Endodermal cell (in vitro differentiated cells): ENCODE measurements around the gene FHAD1. TPM values are rescaled to one million over a fixed set of nuclear protein-coding genes. Genes with fewer than 3 reads are reported as not detected.

ENCODE experiments used
- DNase-seq: peaks from one replicate; pipeline ENCODE4 v3.0.0-alpha.2; 2017
- H3K27ac ChIP-seq: 2 replicates; pipeline ENCODE4 v1.5.1; 2013; ENCODE audit warnings: mild to moderate bottlenecking, low read depth, low read length, moderate library complexity
- H3K27me3 ChIP-seq: 2 replicates; pipeline ENCODE4 v1.6.1; 2013; ENCODE audit warnings: mild to moderate bottlenecking, low read length, moderate library complexity; ENCODE audit not compliant: insufficient read depth, control insufficient read depth, poor library complexity, severe bottlenecking
- H3K36me3 ChIP-seq: 2 replicates; pipeline ENCODE4 v1.7.0; 2013; ENCODE audit warnings: mild to moderate bottlenecking, low read length, moderate library complexity; ENCODE audit not compliant: control insufficient read depth, insufficient read depth
- H3K4me1 ChIP-seq: one replicate; pipeline ENCODE4 v1.7.0; 2013; ENCODE audit warnings: low read length; ENCODE audit not compliant: control insufficient read depth, insufficient read depth
- H3K4me3 ChIP-seq: 2 replicates; pipeline ENCODE4 v1.5.1; 2013; ENCODE audit warnings: mild to moderate bottlenecking, low read length, moderate library complexity
- H3K9ac ChIP-seq: 2 replicates; pipeline ENCODE4 v1.6.1; 2013; ENCODE audit warnings: mild to moderate bottlenecking, low read length, moderate library complexity; ENCODE audit not compliant: poor library complexity, severe bottlenecking; ENCODE audit errors: extremely low read depth
- H3K9me3 ChIP-seq: 2 replicates; pipeline ENCODE4 v1.6.1; 2013; ENCODE audit warnings: mild to moderate bottlenecking, low read length, moderate library complexity; ENCODE audit not compliant: control insufficient read depth
- H3K27ac Mint-ChIP-seq: 2 replicates; pipeline ENCODE4 v1.8.0; 2020; ENCODE audit warnings: mixed read lengths
- H3K27me3 Mint-ChIP-seq: 2 replicates; pipeline ENCODE4 v1.8.0; 2021; ENCODE audit warnings: mild to moderate bottlenecking, mixed read lengths; ENCODE audit not compliant: insufficient read depth
- H3K36me3 Mint-ChIP-seq: 2 replicates; pipeline ENCODE4 v1.8.0; 2020; ENCODE audit warnings: low read depth, mixed read lengths
- H3K4me1 Mint-ChIP-seq: 2 replicates; pipeline ENCODE4 v1.8.0; 2020; ENCODE audit warnings: mixed read lengths
- H3K4me3 Mint-ChIP-seq: 2 replicates; pipeline ENCODE4 v1.8.0; 2020; ENCODE audit warnings: mild to moderate bottlenecking, moderate library complexity, mixed read lengths
- H3K9me3 Mint-ChIP-seq: 2 replicates; pipeline ENCODE4 v1.8.0; 2020; ENCODE audit warnings: mild to moderate bottlenecking, mixed read lengths
- WGBS, 2 experiments: methylation state at CpG; one replicate each; pipeline versions ENCODE4 v1.1.5 to v1.1.7; 2013; ENCODE audit warnings: missing lambda C conversion rate in 2 of 2, mixed read lengths in 1 of 2; ENCODE audit not compliant: insufficient coverage in 1 of 2, insufficient read length in 1 of 2; 5-methylcytosine and 5-hydroxymethylcytosine counted together
- total RNA-seq, 2 donors: library from RNA; stranded (reverse); fragmentation: NEBNext Ultra II Directional in 1 of 2; extraction: Animal tissue kit (Norgen Biotek cat#: 25700) in 1 of 2; gene quantifications; 2 replicates in 1 of 2; 3 replicates in 1 of 2; pipeline ENCODE4 v1.2.1, GENCODE V29; 2021
- TF ChIP-seq, protein P1 (sequence below): fragments of 200-600 bp; sonication (generic); conservative IDR thresholded peaks from 2 replicates; pipeline ENCODE4 v1.5.0; 2021; ENCODE audit warnings: antibody characterized with exemption, mild to moderate bottlenecking

Gene FHAD1
- total RNA-seq, 2 donors from 2014 or later, result 2.9 to 3.6 TPM

DNA sequence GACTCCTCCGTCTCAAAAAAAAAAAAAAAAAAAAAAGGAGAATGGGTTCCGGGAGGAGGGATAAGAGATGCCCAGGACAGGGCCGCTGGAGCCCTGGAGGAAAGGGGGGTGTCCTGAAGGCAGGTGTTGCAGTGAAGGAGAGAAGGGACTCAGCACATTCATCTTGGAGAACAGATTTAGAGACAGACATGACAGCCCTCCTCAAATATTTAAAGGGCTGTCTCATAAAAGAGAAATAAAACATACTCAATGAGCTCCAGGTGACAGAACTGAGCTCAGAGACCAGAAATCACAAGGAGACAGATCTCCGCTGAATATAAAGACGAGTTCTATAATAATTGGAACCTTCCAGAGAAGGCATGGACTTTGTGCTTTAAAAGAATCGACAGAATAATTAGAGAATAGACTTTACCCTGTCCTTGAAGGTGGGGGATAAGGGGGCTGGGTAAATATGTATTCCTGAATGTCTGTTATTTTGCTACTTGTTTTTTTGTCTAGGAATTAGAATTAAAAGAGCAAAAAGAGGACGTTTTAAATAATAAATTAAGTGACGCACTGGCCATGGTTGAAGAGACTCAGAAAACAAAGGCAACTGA, 110.7 kb downstream of the FHAD1 start:
- TF ChIP-seq, protein P1, sequence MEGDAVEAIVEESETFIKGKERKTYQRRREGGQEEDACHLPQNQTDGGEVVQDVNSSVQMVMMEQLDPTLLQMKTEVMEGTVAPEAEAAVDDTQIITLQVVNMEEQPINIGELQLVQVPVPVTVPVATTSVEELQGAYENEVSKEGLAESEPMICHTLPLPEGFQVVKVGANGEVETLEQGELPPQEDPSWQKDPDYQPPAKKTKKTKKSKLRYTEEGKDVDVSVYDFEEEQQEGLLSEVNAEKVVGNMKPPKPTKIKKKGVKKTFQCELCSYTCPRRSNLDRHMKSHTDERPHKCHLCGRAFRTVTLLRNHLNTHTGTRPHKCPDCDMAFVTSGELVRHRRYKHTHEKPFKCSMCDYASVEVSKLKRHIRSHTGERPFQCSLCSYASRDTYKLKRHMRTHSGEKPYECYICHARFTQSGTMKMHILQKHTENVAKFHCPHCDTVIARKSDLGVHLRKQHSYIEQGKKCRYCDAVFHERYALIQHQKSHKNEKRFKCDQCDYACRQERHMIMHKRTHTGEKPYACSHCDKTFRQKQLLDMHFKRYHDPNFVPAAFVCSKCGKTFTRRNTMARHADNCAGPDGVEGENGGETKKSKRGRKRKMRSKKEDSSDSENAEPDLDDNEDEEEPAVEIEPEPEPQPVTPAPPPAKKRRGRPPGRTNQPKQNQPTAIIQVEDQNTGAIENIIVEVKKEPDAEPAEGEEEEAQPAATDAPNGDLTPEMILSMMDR, result no peak
- no peak overlapping the region for H3K4me3 Mint-ChIP-seq
- Histone ChIP-seq H3K27me3 (no peaks in the 10 kb centered on the region), H3K36me3 (no peaks in the 10 kb centered on the region), H3K9ac (no peak overlapping the region), H3K9me3 (no peaks in the 10 kb centered on the region), H3K4me1 (no peaks in the 10 kb centered on the region), H3K4me3 (no peak overlapping the region), H3K27ac (no peak overlapping the region)
- H3K4me1 Mint-ChIP-seq, result no peaks in the 10 kb centered on the region
- H3K27ac Mint-ChIP-seq, result no peak overlapping the region
- no peak for DNase-seq
- H3K9me3 Mint-ChIP-seq, result no peaks in the 10 kb centered on the region
- 92 to 96% methylated on average over 5 to 8 of the region's 8 CpGs for WGBS, 2 experiments
- peaks cover 7% of the 10 kb centered on the region for H3K27me3 Mint-ChIP-seq
- no peaks in the 10 kb centered on the region for H3K36me3 Mint-ChIP-seq

DNA sequence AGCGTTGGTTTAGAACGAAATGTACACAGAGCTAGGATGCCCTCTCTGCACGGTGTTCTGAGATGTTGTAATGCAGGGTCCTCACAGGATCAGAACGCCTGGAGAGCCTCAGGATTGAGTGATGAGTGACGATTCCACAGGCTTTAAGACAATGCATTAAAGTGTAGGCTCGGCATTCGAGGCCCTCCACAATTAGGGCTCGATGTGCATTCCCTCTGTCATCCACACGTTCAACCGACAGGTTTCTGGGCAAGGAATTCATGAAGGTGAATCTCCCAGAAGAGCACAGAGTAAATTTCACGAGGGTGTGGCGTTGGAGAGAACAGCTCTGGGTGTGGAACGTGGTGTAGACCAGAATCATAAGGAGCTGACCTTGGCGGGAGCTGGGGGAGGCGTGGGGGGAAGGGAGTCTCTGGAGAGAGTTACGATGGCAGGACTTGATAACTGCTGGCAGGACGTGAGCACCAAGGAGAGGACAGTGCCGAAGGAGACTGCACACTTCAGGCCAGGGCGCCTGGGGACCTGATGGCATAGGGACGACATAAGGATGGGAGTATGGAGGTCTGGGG, 111.6 kb downstream of the FHAD1 start:
- Mint-ChIP-seq H3K4me3 (no peak overlapping the region), H3K27ac (no peak overlapping the region), H3K4me1 (no peaks in the 10 kb centered on the region), H3K9me3 (no peaks in the 10 kb centered on the region), H3K27me3 (peaks cover 7% of the 10 kb centered on the region), H3K36me3 (no peaks in the 10 kb centered on the region)
- Histone ChIP-seq H3K9me3 (no peaks in the 10 kb centered on the region), H3K27ac (no peak overlapping the region), H3K4me3 (no peak overlapping the region), H3K36me3 (no peaks in the 10 kb centered on the region), H3K9ac (no peak overlapping the region), H3K4me1 (no peaks in the 10 kb centered on the region), H3K27me3 (no peaks in the 10 kb centered on the region)
- TF ChIP-seq, protein P1, result no peak
- WGBS, 2 experiments, result 90 to 91% methylated on average over 17 to 20 of the region's 20 CpGs
- DNase-seq, result no peak

DNA sequence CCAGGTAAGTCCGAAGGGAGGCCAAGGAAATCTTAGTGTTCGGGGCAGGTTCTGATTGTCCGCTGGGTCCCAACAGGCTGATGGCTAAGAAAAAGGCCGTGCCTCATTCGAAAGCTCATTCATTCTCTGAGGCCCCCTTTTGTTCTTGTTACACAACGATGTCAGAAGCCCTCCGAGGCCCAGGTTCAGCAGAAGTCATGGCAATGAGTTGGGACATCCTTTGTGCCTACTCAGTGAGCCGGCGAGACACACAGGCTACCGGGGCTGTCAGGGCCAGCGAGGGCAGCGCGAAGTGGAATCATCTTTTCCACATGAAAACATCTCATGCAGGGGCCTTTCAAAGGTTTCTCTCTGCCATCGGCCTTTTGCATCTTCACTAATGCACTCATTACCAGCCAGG, 113.7 kb downstream of the FHAD1 start:
- Mint-ChIP-seq H3K4me1 (no peaks in the 10 kb centered on the region), H3K27ac (no peak overlapping the region), H3K9me3 (no peaks in the 10 kb centered on the region), H3K4me3 (no peak overlapping the region), H3K36me3 (no peaks in the 10 kb centered on the region), H3K27me3 (peaks cover 7% of the 10 kb centered on the region)
- 82 to 90% methylated on average over 11 to 14 of the region's 14 CpGs for WGBS, 2 experiments
- Histone ChIP-seq H3K36me3 (no peaks in the 10 kb centered on the region), H3K4me3 (no peak overlapping the region), H3K9me3 (no peaks in the 10 kb centered on the region), H3K27me3 (no peaks in the 10 kb centered on the region), H3K27ac (no peak overlapping the region), H3K9ac (no peak overlapping the region), H3K4me1 (no peaks in the 10 kb centered on the region)
- no peak for DNase-seq
- TF ChIP-seq, protein P1, result no peak
